Stimulated activated CD8-positive, alpha-beta memory T cell treated with anti-CD3 and anti-CD28 coated beads, Interleukin-2, amount 100 ng/mL, for 48 hours (primary cell): ENCODE measurements around the gene GPX2.

Experiments used
- DNase-seq, 2 donors: peaks; one replicate each; pipeline ENCODE4 v3.0.0-alpha.2; 2020; ENCODE audit warnings: low read depth in 2 of 2

Gene GPX2

GRCh38 chr14:64942531-64943111 lies at the start of gene GPX2:
GPX2 (minus strand) TSS chr14:64942745; CDS start chr14:64942726, 19 bp downstream.
- no peak for DNase-seq

- no peak for DNase-seq
These were observed 48.4 kb upstream of the GPX2 start for GRCh38 chr14:64990939-64991338.

- DNase-seq, result no peak
These were observed 47.8 kb upstream of the GPX2 start for GRCh38 chr14:64990296-64990695.

- no peak for DNase-seq
These were observed 44.9 kb upstream of the GPX2 start for GRCh38 chr14:64987438-64987767.

DNA sequence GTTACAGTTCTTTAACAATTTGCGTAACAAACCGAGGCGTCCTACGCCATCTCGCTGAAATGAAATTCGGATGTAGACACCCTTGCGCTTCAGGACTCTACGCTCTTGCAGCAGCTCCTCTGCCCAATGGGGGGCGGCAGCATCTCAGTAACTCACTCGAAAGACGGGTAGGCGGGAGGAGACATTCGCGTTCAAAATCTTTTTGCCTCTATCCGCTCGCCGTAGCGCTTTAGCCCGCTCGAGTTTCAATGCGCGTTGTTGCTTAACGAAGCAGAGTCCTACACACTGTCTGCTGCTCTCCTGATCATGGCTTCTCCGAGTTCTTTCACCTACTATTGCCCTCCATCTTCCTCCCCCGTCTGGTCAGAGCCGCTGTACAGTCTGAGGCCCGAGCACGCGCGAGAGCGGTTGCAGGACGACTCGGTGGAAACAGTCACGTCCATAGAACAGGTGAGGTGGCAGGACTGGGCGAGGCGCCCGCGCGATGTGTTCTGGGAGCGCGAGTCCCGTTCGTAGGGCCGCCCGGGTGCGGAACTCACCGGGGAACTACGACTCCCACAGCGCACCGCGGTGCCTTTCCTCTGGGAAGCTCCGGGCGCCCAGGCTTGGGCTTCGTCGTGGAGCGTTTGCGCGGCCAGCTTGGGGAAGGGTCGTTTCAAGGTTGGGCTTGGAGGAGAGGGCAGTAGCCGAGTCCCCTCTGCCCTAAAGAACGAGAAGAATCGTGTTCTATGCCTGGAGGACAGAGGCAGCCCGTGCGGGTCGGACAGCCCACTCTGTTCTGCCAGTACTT lies 44.3 kb upstream of the GPX2 start, which contains the start of gene FNTB:
TSS of gene FNTB (plus strand) at position 248 of the 790 bp plus-strand sequence. CDS start at position 307, 59 bp downstream.
- DNase-seq, result peak; percentile 85 to 88

DNA sequence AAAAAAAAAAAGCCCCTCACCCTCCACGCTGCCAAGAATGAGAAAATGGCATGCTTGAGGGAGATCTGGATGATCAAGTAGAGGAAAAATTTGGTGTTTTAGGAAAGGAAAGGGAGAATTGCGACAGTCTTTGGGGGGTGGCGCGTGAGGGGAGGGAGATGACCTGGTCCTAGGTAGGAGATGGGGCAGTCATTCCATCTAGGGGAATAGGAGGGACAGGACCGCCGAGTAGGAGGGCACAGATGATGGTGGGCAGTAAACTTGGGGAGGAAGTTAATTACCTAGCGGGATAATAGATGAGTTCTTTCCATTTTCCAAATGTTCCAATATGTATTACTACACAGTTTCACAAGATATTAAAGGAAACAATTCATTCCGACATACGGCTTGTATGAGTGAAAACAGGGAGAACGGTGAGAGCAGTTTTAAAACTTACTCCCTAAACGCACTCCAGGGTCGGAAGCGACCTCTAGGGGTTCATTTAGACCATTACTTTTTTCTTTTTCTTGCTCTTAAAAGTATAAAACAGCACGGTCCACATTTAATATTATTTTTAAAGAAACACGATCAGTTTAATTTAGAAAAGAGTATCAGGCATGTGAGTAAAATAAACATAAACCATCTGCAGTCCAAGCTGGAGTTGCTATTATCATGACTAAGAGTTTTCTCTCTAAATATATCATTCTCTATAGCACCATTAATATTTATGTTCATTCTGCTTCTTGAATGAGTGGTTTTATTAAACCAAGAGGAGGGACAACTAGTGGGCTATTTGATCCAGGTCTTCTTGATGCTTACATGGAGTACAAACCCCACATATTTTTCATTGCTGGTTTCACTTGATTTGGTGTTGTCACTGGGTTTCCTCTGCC lies 41.1 kb upstream of the GPX2 start:
- no peak for DNase-seq

DNA sequence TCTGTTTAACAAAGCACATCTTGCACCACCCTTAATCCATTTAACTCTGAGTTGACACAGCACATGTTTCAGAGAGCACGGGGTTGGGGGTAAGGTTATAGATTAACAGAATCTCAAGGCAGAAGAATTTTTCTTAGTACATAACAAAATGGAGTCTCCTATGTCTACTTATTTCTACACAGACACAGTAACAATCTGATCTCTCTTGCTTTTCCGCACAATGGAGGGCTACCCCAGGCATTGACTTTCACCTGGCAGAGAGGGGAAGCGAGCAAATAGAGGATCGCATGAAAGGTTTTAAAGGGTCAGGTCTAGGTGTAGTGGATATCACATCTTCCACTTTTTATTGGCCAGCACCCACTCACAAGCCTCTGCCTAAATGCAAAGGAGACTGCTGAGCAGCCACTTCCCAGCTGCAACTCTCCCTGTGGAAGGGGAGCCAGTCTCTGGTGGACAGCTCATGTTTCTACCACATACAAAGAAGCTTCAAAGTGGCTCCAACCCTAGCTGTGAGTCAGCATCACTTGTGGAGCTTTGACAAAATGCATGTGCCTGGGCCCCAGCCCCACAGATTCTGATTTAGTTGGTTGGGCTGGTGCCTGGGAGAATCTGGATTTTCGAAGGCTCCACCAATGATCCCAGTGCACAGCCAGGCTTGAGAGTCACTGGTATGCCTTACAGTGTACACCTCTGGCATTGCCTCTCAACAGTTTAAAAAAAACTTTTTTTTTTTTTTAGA lies 37.0 kb upstream of the GPX2 start:
- no peak for DNase-seq

- DNase-seq, result no peak
These were observed 32.0 kb upstream of the GPX2 start for GRCh38 chr14:64974563-64974962.

DNA sequence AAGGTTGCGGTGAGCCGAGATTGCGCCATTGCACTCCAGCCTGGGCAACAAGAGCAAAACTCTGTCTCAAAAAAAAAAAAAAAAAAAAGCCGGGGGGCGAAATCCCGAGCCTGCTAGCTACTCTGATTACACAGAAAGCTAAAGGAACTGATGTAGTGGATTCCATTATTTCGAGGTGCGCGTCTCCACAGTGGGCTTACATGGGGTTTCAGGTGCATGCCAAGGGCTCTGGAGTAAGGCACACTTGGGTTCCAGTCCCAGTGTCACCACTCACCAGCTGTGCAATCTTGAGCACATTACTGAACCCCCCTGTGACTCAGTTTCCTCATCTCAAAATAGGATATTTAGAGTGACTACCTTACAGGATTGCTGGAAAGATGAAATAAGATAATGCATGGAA lies 31.3 kb upstream of the GPX2 start:
- DNase-seq, result no peak

- no peak for DNase-seq
These were observed 30.5 kb upstream of the GPX2 start for GRCh38 chr14:64973026-64973442.

- peak; percentile 8 to 21 for DNase-seq
These were observed 29.6 kb upstream of the GPX2 start, which contains the start of gene RAB15 for GRCh38 chr14:64971943-64972791. RAB15 (minus strand) TSS chr14:64972336; CDS start chr14:64972076, 260 bp downstream.

DNA sequence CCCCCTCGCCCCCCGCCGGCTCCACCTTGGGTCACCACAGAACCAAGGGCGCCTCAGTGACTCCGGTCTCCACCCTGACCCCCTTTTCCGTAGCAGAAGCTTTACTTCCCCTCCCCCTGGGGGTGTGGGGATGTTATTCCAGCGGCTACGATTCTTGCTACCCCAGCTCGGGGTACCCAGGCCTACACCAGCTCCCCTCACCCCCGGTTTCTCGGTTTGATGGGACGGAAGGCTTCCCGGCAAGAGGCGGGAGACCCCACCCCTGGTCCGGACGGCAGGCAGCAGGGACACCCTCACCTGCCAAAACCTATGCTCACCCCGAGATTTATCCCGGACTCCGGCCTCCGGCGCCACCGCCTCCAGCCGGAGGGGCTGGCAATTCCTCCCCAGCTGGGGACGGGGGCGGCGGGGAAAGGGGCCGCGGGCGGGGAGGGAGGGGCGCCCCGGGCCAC lies 29.0 kb upstream of the GPX2 start:
- DNase-seq, result no peak

DNA sequence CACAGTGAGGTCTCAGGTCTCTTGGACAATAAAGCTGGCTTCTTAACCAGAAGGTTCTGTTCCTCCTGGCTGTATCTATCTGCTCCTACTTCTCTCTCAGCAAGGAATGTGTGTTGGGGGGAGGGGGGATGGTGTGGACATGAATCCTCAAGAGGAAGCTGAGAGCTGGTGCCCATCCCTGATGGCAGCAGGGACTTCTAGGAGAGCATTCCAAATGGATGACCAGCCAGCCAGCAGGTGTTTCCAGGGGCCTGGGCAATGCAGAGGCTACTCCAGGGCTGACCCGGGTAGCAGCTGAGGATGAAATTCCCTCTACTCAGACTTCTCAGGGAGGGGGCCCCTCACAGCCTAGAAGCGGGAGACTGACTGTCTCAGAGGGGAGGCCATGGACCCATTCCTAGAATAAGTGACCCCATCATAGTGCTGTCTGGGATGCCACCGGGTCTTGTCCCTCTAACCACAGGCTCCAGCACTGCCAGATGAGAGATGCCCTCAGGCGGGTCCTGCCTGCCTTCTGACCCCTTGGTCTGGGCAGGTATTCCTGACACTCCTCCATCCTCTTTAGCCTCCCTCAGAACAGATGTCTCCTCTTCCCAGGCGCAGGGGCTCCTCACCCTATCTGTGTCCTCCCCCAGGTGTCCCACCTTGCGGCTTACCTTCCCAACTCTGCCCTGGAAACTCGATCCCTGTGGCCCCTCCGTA lies 28.4 kb upstream of the GPX2 start:
- no peak for DNase-seq

DNA sequence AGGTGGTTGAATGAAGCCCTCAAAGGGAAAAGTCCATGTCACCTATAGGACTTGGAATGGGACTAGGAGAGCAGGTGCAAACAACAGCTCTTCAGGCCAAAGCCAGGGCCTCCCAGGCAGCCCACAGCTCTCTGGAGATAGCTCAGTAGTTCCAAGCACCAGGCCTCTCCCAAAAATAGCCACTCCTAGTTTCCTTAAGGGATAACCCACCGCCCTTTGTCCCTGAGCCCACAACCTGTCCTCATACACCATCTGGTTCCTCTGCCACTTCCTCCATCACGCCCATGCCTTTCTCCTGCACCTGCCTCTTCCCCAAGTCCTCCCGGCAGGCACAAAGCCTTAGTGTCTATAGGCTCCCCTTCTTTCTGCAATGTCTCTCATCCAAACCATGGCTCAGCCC lies 27.5 kb upstream of the GPX2 start:
- DNase-seq, result no peak

DNA sequence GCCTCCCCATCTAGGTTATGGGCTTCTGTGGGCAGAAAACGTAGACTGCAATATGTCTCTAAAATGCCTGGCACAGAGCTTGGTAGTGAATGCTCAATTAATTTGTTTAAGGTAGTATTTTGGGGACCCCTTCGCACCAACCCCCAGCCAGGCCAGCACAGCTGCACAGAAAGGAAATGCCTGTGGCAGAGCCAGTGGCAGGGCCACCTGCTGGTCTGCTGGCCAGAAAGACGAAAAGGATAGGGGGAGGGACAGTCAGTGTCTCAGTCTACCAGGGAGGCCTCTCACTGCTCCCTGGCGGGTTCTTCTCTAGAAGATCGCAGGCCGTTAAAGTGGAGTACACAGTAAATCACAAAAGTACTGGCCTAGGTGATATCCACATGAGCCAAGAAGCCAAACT lies 26.1 kb upstream of the GPX2 start:
- no peak for DNase-seq

GRCh38 chr14:64968167-64968566 lies 25.6 kb upstream of the GPX2 start:
- no peak for DNase-seq

DNA sequence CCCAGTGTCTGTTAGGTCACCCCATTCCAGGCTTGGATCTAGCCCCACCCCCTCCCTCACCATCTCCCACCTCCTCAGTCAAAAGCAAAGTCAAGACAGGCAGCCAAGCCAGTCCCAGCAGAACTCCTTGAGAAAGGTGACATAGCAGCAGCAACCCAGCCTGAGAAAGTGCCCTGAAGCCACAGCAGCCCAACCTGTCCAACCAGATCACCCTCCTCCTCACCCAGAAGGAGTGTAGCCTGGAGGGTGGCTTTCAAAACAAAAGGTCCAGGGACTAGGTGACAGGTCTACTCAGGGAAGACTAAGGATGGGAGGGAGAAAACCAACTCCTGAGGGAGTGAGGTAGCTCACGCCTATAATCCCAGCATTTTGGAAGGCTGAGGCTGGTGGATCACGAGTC lies 24.4 kb upstream of the GPX2 start:
- DNase-seq, result no peak

- no peak for DNase-seq
These were observed 22.9 kb upstream of the GPX2 start for GRCh38 chr14:64965356-64966000.

- DNase-seq, result no peak
These were observed 21.1 kb upstream of the GPX2 start for GRCh38 chr14:64963611-64964010.
